Measurements from ENCODE around the gene BARX1. TPM values are rescaled to one million over a fixed set of nuclear protein-coding genes. Genes with fewer than 3 reads are reported as not detected.

Gene BARX1
- total RNA-seq: not detected in 2 replicates

GRCh38 chr9:93955111-93955980 is at the start of gene BARX1:
Gene BARX1, minus strand, starts transcription at chr9:93955355. Its CDS starts 209 bp downstream, at chr9:93955146.

Other genes starting within 250 kb of the BARX1 start
- 5.1 and 6.0 TPM in 2 replicates for gene PTPDC1, start 129.1 kb upstream of the BARX1 start, total RNA-seq